Measurements from ENCODE around the gene ANKRD31.

DNA sequence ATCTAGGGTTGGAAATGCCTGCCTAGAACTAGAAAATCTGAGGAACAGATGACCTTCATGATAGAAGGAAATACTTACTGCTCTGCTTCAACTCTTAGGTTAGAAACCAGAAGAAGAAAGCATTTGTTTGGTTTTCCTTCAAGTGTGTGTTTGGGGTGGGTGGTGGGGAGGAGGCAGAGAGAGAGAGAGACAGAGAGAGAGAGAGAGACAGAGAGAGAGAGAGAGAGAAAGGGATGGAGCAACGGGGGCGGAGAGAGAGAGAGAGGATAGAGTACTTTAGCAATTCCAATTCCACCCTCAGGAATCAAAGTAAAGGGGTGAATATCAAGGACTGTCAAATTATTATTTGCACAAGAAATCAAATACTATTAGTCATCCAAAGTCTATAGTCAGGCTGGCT is 155.2 kb downstream of the ANKRD31 start:
- TF ChIP-seq POLR2A (IDR thresholded peaks at IDR 0.05) = no peak
- TF ChIP-seq, protein P1, sequence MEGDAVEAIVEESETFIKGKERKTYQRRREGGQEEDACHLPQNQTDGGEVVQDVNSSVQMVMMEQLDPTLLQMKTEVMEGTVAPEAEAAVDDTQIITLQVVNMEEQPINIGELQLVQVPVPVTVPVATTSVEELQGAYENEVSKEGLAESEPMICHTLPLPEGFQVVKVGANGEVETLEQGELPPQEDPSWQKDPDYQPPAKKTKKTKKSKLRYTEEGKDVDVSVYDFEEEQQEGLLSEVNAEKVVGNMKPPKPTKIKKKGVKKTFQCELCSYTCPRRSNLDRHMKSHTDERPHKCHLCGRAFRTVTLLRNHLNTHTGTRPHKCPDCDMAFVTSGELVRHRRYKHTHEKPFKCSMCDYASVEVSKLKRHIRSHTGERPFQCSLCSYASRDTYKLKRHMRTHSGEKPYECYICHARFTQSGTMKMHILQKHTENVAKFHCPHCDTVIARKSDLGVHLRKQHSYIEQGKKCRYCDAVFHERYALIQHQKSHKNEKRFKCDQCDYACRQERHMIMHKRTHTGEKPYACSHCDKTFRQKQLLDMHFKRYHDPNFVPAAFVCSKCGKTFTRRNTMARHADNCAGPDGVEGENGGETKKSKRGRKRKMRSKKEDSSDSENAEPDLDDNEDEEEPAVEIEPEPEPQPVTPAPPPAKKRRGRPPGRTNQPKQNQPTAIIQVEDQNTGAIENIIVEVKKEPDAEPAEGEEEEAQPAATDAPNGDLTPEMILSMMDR (IDR thresholded peaks at IDR 0.05) = no peak
- TF ChIP-seq POLR2AphosphoS5 (IDR thresholded peaks at IDR 0.05; ENCODE audit: insufficient read depth in 1 of 2, low read depth in 1 of 2) = no peak

Data from vagina (tissue), 2 donors.